ENCODE data around the gene C19orf67.

Gene C19orf67

GRCh38 chr19:14119146-14119545, 33.6 kb upstream of the C19orf67 start:
- H3K4me3 ChIP-seq (replicated peaks; ENCODE audit: insufficient read depth, low read length), result peak overlapping the region; percentile 51
- no peak for TF ChIP-seq CTCF (IDR thresholded peaks at IDR 0.05; ENCODE audit: insufficient read depth, low read length)
- TF ChIP-seq SPI1 (IDR thresholded peaks at IDR 0.05; ENCODE audit: borderline replicate concordance, low read depth), result no peak
- no peak for TF ChIP-seq POLR2AphosphoS5 (IDR thresholded peaks at IDR 0.05; ENCODE audit: low read depth)
- no peak for TF ChIP-seq GABPA (IDR thresholded peaks at IDR 0.05; ENCODE audit: low read depth)
- no peak for TF ChIP-seq REST (IDR thresholded peaks at IDR 0.05; ENCODE audit: insufficient replicate concordance, low read depth)
- no peak for DNase-seq (ENCODE audit: low read depth in 1 of 2, low spot score in 1 of 2)
- no peaks in the 10 kb centered on the region for H3K27me3 ChIP-seq (ENCODE audit: insufficient read depth, poor library complexity, severe bottlenecking)
- H3K27ac ChIP-seq (replicated peaks), result peak overlapping the region; percentile 79

- H3K27me3 ChIP-seq (ENCODE audit: insufficient read depth, poor library complexity, severe bottlenecking), result no peaks in the 10 kb centered on the region
- TF ChIP-seq SPI1 (IDR thresholded peaks at IDR 0.05; ENCODE audit: borderline replicate concordance, low read depth) (no peak), GABPA (IDR thresholded peaks at IDR 0.05; ENCODE audit: low read depth) (no peak), POLR2AphosphoS5 (IDR thresholded peaks at IDR 0.05; ENCODE audit: low read depth) (peak; percentile 68), CTCF (IDR thresholded peaks at IDR 0.05; ENCODE audit: insufficient read depth, low read length) (no peak), REST (IDR thresholded peaks at IDR 0.05; ENCODE audit: insufficient replicate concordance, low read depth) (peak; percentile 22)
- DNase-seq (ENCODE audit: low read depth in 1 of 2, low spot score in 1 of 2), result peak; percentile 92 to 96
- H3K4me3 ChIP-seq (replicated peaks; ENCODE audit: insufficient read depth, low read length), result peak overlapping the region; percentile 51
- H3K27ac ChIP-seq (replicated peaks), result peak overlapping the region; percentile 79
These were observed 32.8 kb upstream of the C19orf67 start for GRCh38 chr19:14118165-14119051.

GRCh38 chr19:14117668-14118164, 32.1 kb upstream of the C19orf67 start, which contains the start of gene PRKACA:
Gene PRKACA (minus strand): TSS chr19:14117762. CDS start chr19:14117547, 215 bp downstream.
- no peak for TF ChIP-seq POLR2AphosphoS5 (IDR thresholded peaks at IDR 0.05; ENCODE audit: low read depth)
- Histone ChIP-seq H3K27ac (replicated peaks) (peak within 1 kb of the TSS; percentile 79), H3K4me3 (replicated peaks; ENCODE audit: insufficient read depth, low read length) (peak within 1 kb of the TSS; percentile 83), H3K27me3 (ENCODE audit: insufficient read depth, poor library complexity, severe bottlenecking) (no peaks in the 10 kb centered on the region)
- peak; percentile 97 to 98 for DNase-seq (ENCODE audit: low read depth in 1 of 2, low spot score in 1 of 2)

- no peak for TF ChIP-seq POLR2AphosphoS5 (IDR thresholded peaks at IDR 0.05; ENCODE audit: low read depth)
- no peak for TF ChIP-seq CTCF (IDR thresholded peaks at IDR 0.05; ENCODE audit: insufficient read depth, low read length)
- no peak for TF ChIP-seq GABPA (IDR thresholded peaks at IDR 0.05; ENCODE audit: low read depth)
- no peak for TF ChIP-seq REST (IDR thresholded peaks at IDR 0.05; ENCODE audit: insufficient replicate concordance, low read depth)
- no peak for TF ChIP-seq SPI1 (IDR thresholded peaks at IDR 0.05; ENCODE audit: borderline replicate concordance, low read depth)
- no peak overlapping the region for H3K27ac ChIP-seq (replicated peaks)
- no peaks in the 10 kb centered on the region for H3K27me3 ChIP-seq (ENCODE audit: insufficient read depth, poor library complexity, severe bottlenecking)
- H3K4me3 ChIP-seq (replicated peaks; ENCODE audit: insufficient read depth, low read length), result peak overlapping the region; percentile 83
- DNase-seq (ENCODE audit: low read depth in 1 of 2, low spot score in 1 of 2), result no peak
These were observed 31.5 kb upstream of the C19orf67 start for GRCh38 chr19:14116918-14117578.
